Stimulated activated CD4-positive, alpha-beta T cell treated with anti-CD3 and anti-CD28 coated beads, TNF-alpha, amount 100 ng/mL, for 4 hours (primary cell): ENCODE measurements around the gene C5orf63.
"Not testable (repeated sequence)": the region's sequence is repeated elsewhere in the genome, so short reads cannot be mapped to it uniquely, and the experiment has no call there.

Experiments used
- DNase-seq, 3 experiments: peaks; one replicate each; pipeline ENCODE4 v3.0.0-alpha.2; 2020; ENCODE audit warnings: low read depth in 3 of 3

Gene C5orf63

DNA sequence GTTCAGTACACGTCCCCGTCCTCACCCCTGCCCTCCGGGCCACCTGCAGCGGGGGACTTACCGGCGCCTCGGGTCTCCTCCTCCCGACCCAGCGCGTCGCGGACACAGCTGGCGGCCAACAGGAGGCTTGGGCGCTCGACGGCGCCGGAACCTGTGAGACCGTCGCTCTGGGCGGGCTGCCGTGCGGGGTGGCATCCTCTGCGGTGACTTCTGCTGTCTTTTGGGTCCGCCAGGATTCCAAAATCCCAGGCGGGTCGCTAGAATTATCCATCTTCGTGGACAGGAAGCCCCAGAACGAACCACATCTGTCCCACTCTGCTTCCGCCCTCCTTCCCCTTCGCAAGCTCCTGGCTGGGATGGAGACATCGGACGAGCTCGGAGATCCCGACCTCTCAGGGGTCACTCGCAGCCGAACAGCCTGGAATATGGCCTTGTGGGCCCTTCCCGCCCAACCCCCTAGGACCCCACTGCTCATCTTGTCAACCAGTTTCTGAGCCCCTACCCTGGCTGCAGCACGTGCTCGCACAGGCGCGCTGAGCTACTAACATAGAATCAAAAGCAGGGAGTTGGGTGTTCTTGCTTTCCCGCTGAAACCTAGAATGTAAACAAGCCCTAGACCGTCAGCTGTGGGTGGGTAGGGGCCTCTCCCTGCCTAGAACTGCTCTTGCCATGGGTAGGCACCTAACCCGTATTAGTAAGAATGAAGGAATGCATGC is 42.0 kb downstream of the C5orf63 start:
- no peak for DNase-seq

DNA sequence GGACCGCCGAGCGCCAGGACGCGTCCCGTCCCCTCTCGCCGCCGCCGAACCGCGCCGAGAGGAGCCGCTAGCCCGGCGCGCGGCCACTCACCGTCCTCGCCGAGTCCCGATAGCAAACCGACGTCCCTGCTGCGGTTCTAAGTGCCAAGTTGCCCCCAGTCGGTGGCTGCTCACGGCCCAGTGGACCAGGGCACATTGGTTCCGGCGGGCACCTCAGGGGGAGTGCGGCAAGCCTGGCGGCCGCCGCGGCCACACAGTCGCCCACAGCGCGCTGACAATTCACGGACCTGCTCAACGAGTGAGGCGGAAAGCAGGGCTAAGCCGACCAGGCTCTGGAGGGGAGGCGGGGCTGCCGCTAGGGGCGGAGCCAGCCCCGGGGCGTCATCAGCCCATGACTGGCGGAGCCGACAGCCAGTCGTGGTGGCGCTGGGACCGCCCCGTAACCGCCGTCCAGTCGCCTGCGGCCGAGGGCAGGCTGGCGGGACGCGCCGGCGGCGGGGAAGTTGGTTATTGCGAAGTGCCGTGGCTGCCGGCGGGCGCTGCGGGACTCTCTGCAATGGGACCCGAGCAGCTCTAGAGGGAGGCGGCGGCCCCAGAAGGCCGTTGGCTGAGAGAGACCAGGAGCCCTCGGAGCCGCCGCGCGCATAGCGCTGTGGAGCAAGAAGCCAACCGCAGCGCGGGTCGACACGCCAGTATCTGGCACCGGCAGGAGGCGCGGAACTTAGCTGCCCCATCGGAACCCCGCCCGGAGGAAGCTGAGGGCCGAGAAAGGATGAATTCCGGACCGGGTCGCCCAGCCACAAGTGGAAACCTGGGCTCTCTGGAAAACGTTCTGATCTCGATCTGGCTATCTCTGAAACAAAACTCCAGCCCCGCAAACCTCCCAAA is 42.8 kb downstream of the C5orf63 start, which contains the start of gene MARCHF3:
Gene MARCHF3 (minus strand): TSS at position 300 of the 888 bp plus-strand sequence. CDS start 112,387 bp downstream, outside the sequence.
- peak; percentile 83 to 86 (median 85) for DNase-seq

DNA sequence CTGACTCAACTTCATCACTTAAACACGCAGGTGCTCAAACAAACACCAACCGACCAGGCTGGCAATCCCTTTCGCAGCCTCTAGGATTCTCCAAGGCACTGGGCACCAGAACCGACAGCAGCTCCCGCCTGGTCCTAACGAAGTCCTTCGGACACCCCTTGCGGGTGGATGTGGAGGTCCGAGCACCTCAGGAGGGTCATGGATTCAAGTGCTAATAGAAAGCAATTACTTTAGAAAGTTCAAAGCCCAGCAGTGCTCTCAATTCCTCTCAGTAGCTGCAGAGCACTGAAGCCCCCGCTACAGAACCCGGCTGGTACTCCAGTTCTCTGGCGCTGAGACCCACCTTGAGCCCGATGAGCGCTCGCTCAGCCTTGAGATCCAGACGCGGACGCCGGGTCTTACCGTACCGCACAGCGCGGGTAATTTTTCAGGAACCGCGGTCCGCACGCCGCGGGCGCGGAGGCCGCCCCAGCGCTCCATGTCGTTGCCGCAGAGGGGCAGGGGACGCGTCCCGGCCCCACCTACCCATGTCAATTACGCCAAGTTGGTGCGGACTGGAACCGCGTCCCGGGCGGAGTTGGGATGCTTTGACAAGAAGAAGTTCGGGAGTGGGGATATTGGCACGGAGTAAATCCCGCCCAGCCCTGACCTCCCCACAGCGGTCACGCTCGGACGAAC is 43.6 kb downstream of the C5orf63 start:
- DNase-seq: peak in 2 of 3 experiments; percentile 11 to 16

DNA sequence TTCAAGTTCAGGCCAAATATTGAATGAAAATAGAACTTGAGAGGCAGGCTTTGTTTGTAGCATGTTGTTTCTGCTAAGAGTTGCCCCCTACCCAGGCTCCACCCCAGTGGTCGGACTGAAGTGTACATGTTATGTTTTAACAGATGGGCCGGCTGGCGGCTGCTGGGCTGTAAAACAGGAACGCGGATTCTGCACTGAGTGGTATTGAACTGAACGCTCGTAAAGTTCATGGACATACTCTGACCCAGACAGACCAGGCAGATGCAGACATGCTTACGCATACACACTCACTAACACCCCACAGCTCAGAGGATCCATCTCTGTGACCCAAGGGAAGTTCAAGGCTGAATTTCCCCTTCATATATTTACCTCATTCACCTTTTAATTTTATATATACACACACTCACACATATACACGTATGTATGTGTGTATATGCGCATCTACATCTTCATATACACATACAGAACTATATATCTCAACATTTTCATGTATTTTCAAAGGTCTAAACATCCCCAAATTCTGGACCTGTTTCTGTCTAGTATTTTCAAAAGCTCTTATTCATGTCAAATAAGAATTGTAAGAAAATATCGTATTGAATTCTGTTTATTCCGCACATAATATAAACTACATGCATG is 44.4 kb downstream of the C5orf63 start:
- DNase-seq: no peak

DNA sequence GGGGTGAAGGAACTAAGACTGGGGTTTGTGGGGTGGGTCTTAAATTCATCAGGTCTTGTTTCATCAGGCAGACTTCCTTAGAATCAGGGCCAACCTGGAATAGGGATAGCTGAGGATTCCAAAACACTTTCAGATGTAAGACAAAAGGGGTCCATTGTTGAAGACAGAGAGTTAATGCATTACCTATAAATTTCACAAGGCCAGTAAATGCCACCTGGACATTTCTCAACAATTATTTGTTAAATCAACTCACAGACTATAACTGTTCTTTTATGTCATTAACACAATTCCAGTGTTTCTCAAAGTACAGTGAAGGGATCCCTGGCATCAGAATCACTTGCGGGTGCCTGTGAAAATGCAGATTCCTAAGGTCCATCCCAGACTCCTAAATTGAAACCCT is 45.8 kb downstream of the C5orf63 start:
- DNase-seq: no peak

DNA sequence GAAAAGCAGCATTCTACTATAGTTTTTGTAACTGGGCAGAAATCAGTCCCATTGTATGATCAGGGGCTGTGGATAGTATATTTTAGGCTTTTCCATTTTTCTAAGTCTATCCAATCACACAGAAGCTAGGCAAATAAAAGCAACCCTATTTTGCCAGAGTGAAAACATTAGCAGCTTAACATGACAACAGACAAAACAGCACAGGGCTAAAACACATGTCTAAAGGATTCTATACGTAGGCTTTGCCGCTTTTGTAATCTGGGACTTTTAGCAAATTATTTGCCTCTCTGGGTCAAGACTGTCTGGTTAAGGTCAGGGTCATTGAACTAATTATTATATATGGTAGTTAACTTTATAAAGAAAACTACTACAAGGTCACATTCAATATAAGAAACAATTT is 47.1 kb downstream of the C5orf63 start:
- DNase-seq: no peak

DNA sequence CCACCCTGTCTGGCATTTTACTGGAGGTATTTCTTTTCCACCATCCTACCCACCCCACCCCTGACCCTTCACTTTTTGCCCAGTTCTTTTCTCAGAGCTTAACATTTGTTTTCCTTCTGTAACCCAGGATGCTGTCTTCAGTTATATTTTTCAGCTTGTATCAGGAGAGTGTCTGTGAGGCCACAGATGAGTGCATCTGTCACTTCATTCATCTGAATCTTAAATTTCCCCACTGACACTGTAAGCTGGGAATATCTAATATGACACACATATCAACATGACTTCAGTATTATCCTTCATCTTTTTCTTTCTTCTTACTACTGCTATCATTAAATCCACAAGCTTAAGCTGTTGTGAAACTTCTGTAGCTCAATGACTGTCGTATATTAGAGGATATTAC is 47.8 kb downstream of the C5orf63 start:
- DNase-seq: no peak

DNA sequence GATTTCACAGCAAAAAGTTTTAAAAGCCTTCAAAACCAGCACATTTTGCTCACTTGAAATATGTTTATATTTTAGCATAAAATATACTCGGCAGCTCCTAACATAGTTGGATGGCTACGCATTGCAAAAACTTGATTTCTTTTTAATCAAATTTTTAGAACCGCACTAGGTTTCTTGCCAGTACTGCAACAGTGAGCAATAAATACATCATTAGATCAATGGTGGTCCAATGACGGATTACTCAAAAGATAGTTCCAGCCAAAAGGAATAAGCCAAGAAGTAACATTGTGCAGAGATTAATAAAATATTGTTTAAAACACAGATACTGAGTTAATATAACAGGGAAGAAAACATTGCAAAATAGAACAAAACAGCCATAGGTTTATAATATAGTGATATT is 48.5 kb downstream of the C5orf63 start:
- no peak for DNase-seq

DNA sequence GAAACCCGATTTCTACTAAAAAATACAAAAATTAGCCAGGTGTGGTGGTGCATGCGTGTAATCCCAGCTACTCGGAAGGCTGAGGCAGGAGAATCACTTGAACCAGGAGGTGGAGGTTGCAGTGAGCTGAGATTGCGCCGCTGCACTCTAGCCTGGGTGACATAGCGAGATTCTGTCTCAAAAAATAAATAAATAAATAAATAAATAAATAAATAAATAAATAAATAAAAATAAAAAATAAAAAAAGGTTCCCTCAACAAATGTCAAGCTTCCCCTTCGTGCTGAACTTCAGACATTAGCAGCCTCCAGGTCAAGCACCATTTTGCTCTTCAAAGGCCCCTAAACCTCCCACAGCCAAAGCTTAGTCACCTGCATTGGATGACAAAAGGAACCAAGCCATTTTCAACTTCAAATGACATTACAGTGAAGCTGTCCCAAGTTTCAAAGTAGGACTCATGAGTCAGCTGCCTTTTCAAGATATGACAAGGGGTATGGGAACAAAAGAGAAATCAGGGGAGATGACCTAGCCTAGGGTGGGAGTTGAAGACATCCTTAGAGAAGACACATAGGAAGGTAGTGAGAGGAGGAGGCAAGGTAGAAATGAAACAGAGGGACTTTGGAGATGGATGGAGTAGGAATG is 49.6 kb downstream of the C5orf63 start:
- DNase-seq: not testable (repeated sequence)

DNA sequence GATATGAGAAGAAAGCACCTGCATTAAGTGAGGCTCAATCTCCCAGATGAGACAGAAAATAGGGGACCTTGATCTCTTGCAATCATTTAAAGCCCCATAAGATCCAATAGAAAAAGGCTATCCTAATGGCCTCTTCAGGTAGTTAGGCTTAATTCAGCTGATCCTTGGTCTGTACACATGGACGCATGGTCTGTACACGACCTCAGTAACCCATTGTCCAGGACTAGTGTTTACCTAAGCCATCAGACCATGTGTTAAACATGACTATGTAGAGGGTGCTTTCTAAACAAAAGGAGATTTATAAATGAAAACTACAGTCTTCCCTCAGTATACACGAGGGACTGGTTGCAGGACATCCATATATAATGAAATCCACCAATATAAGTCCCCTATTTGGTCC is 50.5 kb downstream of the C5orf63 start:
- no peak for DNase-seq

DNA sequence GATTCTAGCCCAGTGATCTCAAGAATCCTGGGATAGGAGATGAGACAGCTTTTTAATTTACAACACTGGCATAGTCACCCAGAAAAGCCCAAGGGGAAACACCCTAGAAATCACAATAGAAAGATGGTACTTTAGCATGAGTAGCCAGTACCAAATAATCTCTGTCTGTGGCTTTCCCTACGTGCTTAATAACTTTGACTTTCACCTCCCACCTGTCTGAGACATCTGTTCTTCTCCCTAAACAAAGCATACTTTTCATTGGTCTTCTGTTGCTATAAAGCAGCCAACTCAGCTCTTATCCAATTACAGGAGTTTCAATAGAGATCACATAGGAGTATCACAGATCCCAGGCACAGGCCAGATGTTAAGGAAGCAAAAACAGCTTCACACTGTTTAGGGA is 53.4 kb downstream of the C5orf63 start:
- DNase-seq: no peak

DNA sequence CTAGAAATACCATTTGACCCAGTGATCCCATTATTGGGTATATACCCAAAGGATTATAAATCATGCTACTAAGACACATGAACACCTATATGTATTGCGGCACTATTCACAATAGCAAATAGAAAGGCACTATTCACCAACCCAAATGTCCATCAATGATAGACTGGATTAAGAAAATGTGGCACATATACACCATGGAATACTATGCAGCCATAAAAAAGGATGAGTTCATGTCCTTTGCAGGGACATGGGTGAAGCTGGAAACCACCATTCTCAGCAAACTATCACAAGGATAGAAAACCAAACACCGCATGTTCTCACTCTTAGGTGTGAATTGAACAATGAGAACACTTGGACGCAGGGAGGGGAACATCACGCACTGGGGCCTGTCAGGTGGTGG is 56.6 kb downstream of the C5orf63 start:
- not testable (repeated sequence) for DNase-seq

DNA sequence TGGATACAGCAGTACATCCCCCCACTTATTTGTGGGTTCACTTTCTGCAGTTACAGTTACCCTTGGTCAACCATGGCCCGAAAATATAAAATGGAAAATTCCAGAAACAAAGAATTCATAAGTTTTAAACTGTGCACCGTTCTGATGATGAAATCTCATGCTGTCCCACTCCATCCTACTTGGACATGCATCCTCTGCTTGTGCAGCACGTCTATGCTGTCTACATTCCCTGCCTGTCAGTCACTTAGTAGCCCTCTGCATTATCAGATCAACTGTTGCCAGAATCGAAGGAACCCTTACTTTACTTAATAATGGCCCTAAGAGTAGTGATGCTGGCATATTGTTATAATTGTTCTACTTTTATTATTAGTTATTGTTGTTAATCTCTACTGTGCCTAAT is 57.6 kb downstream of the C5orf63 start:
- no peak for DNase-seq

DNA sequence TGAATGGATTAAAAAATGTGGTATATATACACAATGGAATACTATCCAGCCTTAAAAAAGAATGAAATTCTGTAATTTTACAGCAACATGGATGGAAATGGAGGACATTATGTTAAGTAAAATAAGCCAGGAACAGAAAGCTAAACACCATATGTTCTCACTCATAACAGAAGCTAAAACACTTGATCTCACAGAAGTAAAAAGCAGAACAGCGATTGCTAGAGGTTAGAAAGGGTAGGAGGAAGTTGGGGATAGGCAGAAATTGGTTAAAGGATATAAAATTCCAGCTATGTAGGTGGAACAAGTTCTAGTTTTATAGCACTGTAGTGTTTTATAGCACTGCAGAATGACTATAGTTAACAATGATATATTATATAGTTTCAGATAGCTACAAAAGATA is 58.7 kb downstream of the C5orf63 start:
- DNase-seq: no peak

DNA sequence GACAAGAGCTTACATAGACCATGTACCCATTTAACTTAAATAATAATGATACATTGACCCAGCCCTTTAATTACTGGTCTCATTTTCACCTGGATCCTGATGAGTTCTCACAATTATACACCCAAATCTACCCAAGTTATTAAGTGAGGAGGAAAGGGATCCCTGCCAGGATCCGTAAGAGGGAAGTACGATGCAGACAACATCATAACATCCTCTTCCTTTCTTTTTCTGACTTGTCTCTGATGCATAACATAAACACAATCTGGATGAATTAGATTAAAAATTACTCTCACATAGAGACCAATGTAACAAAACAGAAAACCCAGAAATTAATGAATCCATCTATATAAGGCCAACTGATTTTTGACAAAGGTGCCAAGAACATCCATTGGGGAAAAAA is 59.9 kb downstream of the C5orf63 start:
- DNase-seq: no peak

DNA sequence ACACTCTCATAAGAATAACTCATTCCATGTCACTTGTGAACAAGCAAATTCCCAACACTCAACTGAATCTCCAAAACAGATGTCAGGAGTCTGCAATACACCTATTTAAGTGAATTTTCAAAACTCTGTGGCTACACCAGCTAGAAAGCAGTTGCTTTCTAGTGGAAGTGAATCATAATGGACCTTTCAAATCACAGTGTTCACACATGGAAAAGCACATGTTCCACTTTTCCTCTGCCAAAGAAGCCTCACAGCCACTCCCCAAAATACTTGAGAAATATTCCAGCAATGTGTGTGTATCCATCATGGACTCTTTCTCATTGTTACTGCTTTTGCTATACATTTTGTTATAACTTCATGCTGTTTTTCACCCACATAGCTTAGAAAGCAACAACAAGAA is 60.4 kb downstream of the C5orf63 start:
- no peak for DNase-seq

DNA sequence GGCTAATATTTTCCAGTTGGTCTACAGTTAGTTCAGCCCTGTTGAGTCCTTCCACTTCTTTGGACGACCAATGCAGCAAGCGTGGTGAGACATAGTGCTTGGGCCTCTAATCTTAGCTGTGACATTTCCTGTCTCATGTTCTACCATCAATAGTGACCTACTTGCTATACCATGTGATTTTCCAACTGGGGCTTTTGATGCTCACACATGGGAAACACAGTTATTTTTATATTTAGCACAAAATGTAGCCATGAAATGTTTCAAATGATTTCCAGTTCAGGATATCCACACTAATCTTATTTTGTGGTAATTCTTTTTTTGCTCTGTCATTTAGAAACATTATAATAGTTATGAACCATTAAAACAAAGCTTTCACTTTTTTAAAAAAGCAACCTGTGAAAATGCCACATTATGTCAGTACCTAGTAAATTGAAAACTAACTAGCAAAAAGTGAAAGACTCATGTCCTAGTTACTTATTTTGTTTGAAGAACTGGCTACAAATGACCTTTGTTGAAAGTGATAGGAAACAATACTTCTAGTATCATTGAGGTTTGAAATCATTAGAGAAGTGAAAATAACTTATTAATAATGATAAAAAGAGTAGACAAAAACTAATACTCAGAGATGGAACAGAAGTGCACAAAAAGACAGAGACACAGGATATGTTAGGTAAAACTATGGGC is 61.2 kb downstream of the C5orf63 start:
- no peak for DNase-seq

DNA sequence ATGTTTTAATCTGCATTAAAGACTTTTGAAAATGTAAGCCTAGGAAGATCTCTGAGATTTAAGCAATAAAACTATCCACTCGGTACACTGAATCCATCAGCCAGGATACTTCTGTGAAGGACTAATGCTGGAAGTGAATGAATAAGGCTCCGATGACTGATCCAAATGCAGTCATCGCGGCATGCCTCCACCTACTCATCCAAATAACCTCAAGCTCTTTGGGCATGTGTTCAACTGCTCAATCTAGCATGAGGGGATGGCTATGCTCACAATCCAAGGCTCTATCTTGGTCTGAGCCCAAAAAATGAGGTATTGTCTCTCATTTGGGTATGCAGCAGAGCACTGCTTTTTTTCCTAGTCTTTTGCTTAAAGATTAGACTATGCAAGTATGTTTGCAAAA is 62.1 kb downstream of the C5orf63 start:
- no peak for DNase-seq

DNA sequence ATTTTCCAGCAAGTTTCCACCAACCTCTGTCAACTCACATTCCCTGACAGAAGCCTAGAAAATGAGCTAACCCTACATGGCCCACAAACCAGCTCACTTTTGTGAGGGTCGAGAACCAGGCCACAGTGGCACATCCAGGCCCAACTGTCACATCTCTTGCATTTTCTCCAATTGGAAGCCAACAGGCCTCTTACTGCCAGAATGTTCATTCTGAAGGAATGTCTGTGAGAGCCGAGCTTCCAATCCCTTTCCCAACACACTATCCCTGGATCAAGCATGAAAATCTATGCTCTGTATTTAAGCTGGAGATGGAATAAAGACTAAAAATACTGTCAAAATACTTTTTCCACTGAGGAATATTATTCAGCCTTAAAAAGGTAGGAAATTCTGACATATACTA is 62.9 kb downstream of the C5orf63 start:
- DNase-seq: no peak

DNA sequence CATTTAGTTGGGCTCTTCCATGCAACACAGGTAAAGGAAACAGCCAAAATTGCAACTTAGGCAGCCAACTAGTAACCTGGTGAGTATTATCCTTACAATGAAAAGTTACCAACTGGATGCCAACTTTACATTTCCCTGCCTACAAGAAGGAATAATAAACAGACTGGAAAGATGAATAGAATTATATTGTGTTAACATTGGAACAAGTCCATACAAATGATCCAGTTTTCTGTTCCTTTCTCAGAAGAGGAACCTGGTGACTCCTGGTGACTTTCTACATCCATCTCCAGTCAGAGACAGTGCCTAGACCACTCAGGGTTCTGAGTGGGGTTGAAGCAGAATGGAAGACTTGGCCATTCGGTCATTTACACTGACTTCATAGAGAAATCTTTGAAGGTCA is 63.5 kb downstream of the C5orf63 start:
- no peak for DNase-seq
